ENCODE results near the gene LRRC66.
A peak's percentile ranks its signal among the peaks of the same experiment; 100 is the strongest.

Gene LRRC66

GRCh38 chr4:52049266-52049665 is 29.1 kb upstream of the LRRC66 start:
- H3K4me1 ChIP-seq (ENCODE audit: control insufficient read depth in 5 of 5, insufficient read depth in 5 of 5, low read length in 5 of 5), result peaks cover 0 to 21% (median 18%) of the 10 kb centered on the region in 5 donors
- H3K36me3 ChIP-seq (ENCODE audit: control insufficient read depth in 5 of 5, insufficient read depth in 5 of 5, low read length in 5 of 5), result no peaks in the 10 kb centered on the region
- no peaks in the 10 kb centered on the region for H3K9me3 ChIP-seq (ENCODE audit: control insufficient read depth in 5 of 5, low read length in 5 of 5)
- no peak overlapping the region for H3K27ac ChIP-seq (ENCODE audit: low read depth, low read length)
- H3K27me3 ChIP-seq (ENCODE audit: control insufficient read depth in 5 of 5, insufficient read depth in 4 of 5, low read length in 5 of 5), result peaks cover 0 to 5% (median 3%) of the 10 kb centered on the region in 5 donors
- no peak overlapping the region for H3K9ac ChIP-seq (ENCODE audit: low read length in 5 of 5)
- no peak overlapping the region for H3K4me3 ChIP-seq (ENCODE audit: low read depth in 1 of 5, low read length in 5 of 5)

DNA sequence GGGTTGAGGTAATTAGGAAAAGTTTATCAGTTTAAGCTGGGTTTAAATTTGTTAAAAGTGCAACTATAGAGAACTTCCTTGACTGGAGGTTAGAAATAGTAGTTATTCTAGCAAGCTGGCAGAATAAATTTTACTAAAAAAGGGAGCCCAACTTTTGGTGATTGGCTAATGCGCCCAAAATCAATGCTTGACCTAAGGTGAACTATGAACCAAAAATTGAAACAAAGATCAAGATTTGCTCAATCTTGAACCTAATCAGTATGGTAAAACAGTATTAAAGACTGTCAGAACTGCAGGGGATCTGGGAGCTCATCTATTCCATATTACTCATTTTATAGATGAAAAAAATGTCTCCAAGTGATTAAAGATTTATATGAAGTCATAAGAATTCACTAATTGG is 24.9 kb upstream of the LRRC66 start:
- no peaks in the 10 kb centered on the region for H3K36me3 ChIP-seq (ENCODE audit: control insufficient read depth in 5 of 5, insufficient read depth in 5 of 5, low read length in 5 of 5)
- no peaks in the 10 kb centered on the region for H3K9me3 ChIP-seq (ENCODE audit: control insufficient read depth in 5 of 5, low read length in 5 of 5)
- no peaks in the 10 kb centered on the region for H3K4me1 ChIP-seq (ENCODE audit: control insufficient read depth in 5 of 5, insufficient read depth in 5 of 5, low read length in 5 of 5)
- H3K9ac ChIP-seq (ENCODE audit: low read length in 5 of 5), result no peak overlapping the region
- H3K4me3 ChIP-seq (ENCODE audit: low read depth in 1 of 5, low read length in 5 of 5), result no peak overlapping the region
- H3K27ac ChIP-seq (ENCODE audit: low read depth, low read length), result no peak overlapping the region
- H3K27me3 ChIP-seq (ENCODE audit: control insufficient read depth in 5 of 5, insufficient read depth in 4 of 5, low read length in 5 of 5), result peaks cover 0 to 3% (median 3%) of the 10 kb centered on the region in 5 donors

- no peaks in the 10 kb centered on the region for H3K27me3 ChIP-seq (ENCODE audit: control insufficient read depth in 5 of 5, insufficient read depth in 4 of 5, low read length in 5 of 5)
- H3K36me3 ChIP-seq (ENCODE audit: control insufficient read depth in 5 of 5, insufficient read depth in 5 of 5, low read length in 5 of 5), result peaks cover 0 to 2% (median 0%) of the 10 kb centered on the region in 5 donors
- H3K9ac ChIP-seq (ENCODE audit: low read length in 5 of 5), result peak within 1 kb of the TSS in 4 of 5 donors; percentile 55 to 75 (median 65)
- no peaks in the 10 kb centered on the region for H3K9me3 ChIP-seq (ENCODE audit: control insufficient read depth in 5 of 5, low read length in 5 of 5)
- peaks cover 0 to 29% (median 27%) of the 10 kb centered on the region in 5 donors for H3K4me1 ChIP-seq (ENCODE audit: control insufficient read depth in 5 of 5, insufficient read depth in 5 of 5, low read length in 5 of 5)
- peak within 1 kb of the TSS; percentile 76 to 88 (median 80) for H3K4me3 ChIP-seq (ENCODE audit: low read depth in 1 of 5, low read length in 5 of 5)
- no peak within 1 kb of the TSS for H3K27ac ChIP-seq (ENCODE audit: low read depth, low read length)
These were observed 18.1 kb upstream of the LRRC66 start, which contains the start of gene SGCB for GRCh38 chr4:52038103-52038912. TSS of gene SGCB (minus strand) at chr4:52038299. CDS start at chr4:52038259, 40 bp downstream.

GRCh38 chr4:52037689-52038102 is 17.5 kb upstream of the LRRC66 start:
- Histone ChIP-seq H3K27ac (ENCODE audit: low read depth, low read length) (no peak overlapping the region), H3K27me3 (ENCODE audit: control insufficient read depth in 5 of 5, insufficient read depth in 4 of 5, low read length in 5 of 5) (no peaks in the 10 kb centered on the region), H3K4me3 (ENCODE audit: low read depth in 1 of 5, low read length in 5 of 5) (peak overlapping the region; percentile 76 to 88 (median 78)), H3K9ac (ENCODE audit: low read length in 5 of 5) (peak overlapping the region in 4 of 5 donors; percentile 55 to 75 (median 65)), H3K9me3 (ENCODE audit: control insufficient read depth in 5 of 5, low read length in 5 of 5) (no peaks in the 10 kb centered on the region), H3K4me1 (ENCODE audit: control insufficient read depth in 5 of 5, insufficient read depth in 5 of 5, low read length in 5 of 5) (peaks cover 0 to 29% (median 27%) of the 10 kb centered on the region in 5 donors), H3K36me3 (ENCODE audit: control insufficient read depth in 5 of 5, insufficient read depth in 5 of 5, low read length in 5 of 5) (peaks cover 0 to 3% (median 0%) of the 10 kb centered on the region in 5 donors)

DNA sequence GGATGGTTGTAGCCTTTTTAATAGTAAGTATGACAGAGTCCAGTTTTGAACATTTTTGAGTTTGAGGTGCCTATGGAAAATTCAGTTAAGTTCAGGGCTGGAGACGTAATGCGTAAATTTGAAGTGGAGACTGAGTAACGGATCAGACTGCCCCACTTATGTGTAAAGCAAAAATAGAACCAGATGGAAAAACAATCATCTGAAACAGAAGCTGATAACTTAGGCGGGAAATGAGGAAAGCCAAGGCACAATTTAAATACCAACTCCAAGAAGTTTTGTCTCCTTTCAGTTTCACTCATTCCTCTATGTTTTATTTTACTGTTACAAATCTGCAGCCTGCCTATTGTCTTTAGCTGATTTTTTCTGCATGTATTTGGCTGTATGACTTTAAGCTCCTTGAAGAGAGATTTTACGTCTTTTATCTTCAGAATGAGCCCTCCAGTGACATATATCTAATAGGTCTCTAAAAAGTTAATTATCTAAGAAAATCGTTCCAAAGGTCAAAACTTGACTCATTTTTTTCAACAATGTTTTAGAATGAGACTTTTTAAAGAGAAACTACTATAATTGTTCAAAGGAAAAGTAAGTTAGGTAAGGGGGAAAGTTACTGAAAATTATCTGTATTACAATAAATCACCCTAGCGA is 16.8 kb upstream of the LRRC66 start:
- Histone ChIP-seq H3K36me3 (ENCODE audit: control insufficient read depth in 5 of 5, insufficient read depth in 5 of 5, low read length in 5 of 5) (peaks cover 0 to 4% (median 2%) of the 10 kb centered on the region in 5 donors), H3K27me3 (ENCODE audit: control insufficient read depth in 5 of 5, insufficient read depth in 4 of 5, low read length in 5 of 5) (no peaks in the 10 kb centered on the region), H3K27ac (ENCODE audit: low read depth, low read length) (no peak overlapping the region), H3K4me3 (ENCODE audit: low read depth in 1 of 5, low read length in 5 of 5) (peak overlapping the region; percentile 76 to 88 (median 78)), H3K9me3 (ENCODE audit: control insufficient read depth in 5 of 5, low read length in 5 of 5) (no peaks in the 10 kb centered on the region), H3K4me1 (ENCODE audit: control insufficient read depth in 5 of 5, insufficient read depth in 5 of 5, low read length in 5 of 5) (peaks cover 0 to 29% (median 27%) of the 10 kb centered on the region in 5 donors), H3K9ac (ENCODE audit: low read length in 5 of 5) (peak overlapping the region in 3 of 5 donors; percentile 55 to 75 (median 68))

DNA sequence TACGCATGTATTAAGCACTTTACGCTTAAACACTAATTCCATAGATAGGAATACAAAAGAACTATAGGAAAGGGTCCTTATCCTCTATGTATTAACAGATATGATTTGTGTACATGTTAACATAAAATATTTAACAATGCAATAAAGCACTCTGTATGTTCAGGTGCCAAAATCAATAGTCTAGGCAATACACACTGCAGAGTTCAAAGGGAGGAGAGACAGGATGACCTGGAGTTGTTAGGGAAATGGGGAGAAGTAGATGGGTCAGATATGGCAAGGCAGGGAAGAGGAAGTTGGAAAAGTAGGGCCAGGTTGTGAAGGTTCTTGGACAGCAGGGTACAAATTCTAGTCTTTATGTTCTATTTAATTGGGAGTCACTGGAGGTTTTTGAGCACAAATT is 15.0 kb upstream of the LRRC66 start:
- peaks cover 2 to 8% (median 4%) of the 10 kb centered on the region in 5 donors for H3K36me3 ChIP-seq (ENCODE audit: control insufficient read depth in 5 of 5, insufficient read depth in 5 of 5, low read length in 5 of 5)
- H3K4me3 ChIP-seq (ENCODE audit: low read depth in 1 of 5, low read length in 5 of 5), result no peak overlapping the region
- no peaks in the 10 kb centered on the region for H3K9me3 ChIP-seq (ENCODE audit: control insufficient read depth in 5 of 5, low read length in 5 of 5)
- no peak overlapping the region for H3K9ac ChIP-seq (ENCODE audit: low read length in 5 of 5)
- no peak overlapping the region for H3K27ac ChIP-seq (ENCODE audit: low read depth, low read length)
- peaks cover 0 to 29% (median 27%) of the 10 kb centered on the region in 5 donors for H3K4me1 ChIP-seq (ENCODE audit: control insufficient read depth in 5 of 5, insufficient read depth in 5 of 5, low read length in 5 of 5)
- no peaks in the 10 kb centered on the region for H3K27me3 ChIP-seq (ENCODE audit: control insufficient read depth in 5 of 5, insufficient read depth in 4 of 5, low read length in 5 of 5)

DNA sequence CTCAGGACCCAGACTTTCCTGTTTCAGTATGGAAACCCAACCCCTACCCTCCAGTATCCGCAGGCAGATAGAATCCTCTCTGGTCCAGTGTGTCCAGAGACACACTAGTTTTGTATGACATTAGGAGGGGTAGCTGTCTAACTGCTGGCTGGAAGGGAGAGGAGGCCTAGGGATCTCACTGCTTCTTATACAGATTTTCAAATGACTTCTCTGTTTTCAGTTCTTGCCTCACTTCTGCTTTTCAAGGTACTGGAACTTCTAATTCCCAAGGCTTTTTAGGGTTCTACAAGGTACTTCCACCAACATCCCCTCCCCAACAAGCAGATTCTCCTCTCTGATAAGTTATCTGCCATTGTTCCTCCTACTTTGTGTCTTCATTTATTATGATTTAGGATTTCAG is 11.8 kb upstream of the LRRC66 start:
- Histone ChIP-seq H3K9ac (ENCODE audit: low read length in 5 of 5) (no peak overlapping the region), H3K9me3 (ENCODE audit: control insufficient read depth in 5 of 5, low read length in 5 of 5) (no peaks in the 10 kb centered on the region), H3K36me3 (ENCODE audit: control insufficient read depth in 5 of 5, insufficient read depth in 5 of 5, low read length in 5 of 5) (peaks cover 8 to 22% (median 12%) of the 10 kb centered on the region in 5 donors), H3K4me3 (ENCODE audit: low read depth in 1 of 5, low read length in 5 of 5) (no peak overlapping the region), H3K27me3 (ENCODE audit: control insufficient read depth in 5 of 5, insufficient read depth in 4 of 5, low read length in 5 of 5) (no peaks in the 10 kb centered on the region), H3K4me1 (ENCODE audit: control insufficient read depth in 5 of 5, insufficient read depth in 5 of 5, low read length in 5 of 5) (peaks cover 0 to 16% (median 15%) of the 10 kb centered on the region in 5 donors), H3K27ac (ENCODE audit: low read depth, low read length) (no peak overlapping the region)

GRCh38 chr4:52028970-52029369 is 8.8 kb upstream of the LRRC66 start:
- no peaks in the 10 kb centered on the region for H3K27me3 ChIP-seq (ENCODE audit: control insufficient read depth in 5 of 5, insufficient read depth in 4 of 5, low read length in 5 of 5)
- peak overlapping the region; percentile 18 for H3K27ac ChIP-seq (ENCODE audit: low read depth, low read length)
- no peak overlapping the region for H3K4me3 ChIP-seq (ENCODE audit: low read depth in 1 of 5, low read length in 5 of 5)
- peaks cover 0 to 3% (median 3%) of the 10 kb centered on the region in 5 donors for H3K4me1 ChIP-seq (ENCODE audit: control insufficient read depth in 5 of 5, insufficient read depth in 5 of 5, low read length in 5 of 5)
- H3K9ac ChIP-seq (ENCODE audit: low read length in 5 of 5), result no peak overlapping the region
- no peaks in the 10 kb centered on the region for H3K9me3 ChIP-seq (ENCODE audit: control insufficient read depth in 5 of 5, low read length in 5 of 5)
- peaks cover 15 to 33% (median 20%) of the 10 kb centered on the region in 5 donors for H3K36me3 ChIP-seq (ENCODE audit: control insufficient read depth in 5 of 5, insufficient read depth in 5 of 5, low read length in 5 of 5)

GRCh38 chr4:52017814-52018213 is 2.3 kb downstream of the LRRC66 start:
- Histone ChIP-seq H3K4me1 (ENCODE audit: control insufficient read depth in 5 of 5, insufficient read depth in 5 of 5, low read length in 5 of 5) (peaks cover 0 to 7% (median 0%) of the 10 kb centered on the region in 5 donors), H3K36me3 (ENCODE audit: control insufficient read depth in 5 of 5, insufficient read depth in 5 of 5, low read length in 5 of 5) (peaks cover 4 to 9% (median 7%) of the 10 kb centered on the region in 5 donors), H3K27me3 (ENCODE audit: control insufficient read depth in 5 of 5, insufficient read depth in 4 of 5, low read length in 5 of 5) (no peaks in the 10 kb centered on the region), H3K4me3 (ENCODE audit: low read depth in 1 of 5, low read length in 5 of 5) (no peak overlapping the region), H3K27ac (ENCODE audit: low read depth, low read length) (no peak overlapping the region), H3K9ac (ENCODE audit: low read length in 5 of 5) (no peak overlapping the region), H3K9me3 (ENCODE audit: control insufficient read depth in 5 of 5, low read length in 5 of 5) (no peaks in the 10 kb centered on the region)

- Histone ChIP-seq H3K36me3 (ENCODE audit: control insufficient read depth in 5 of 5, insufficient read depth in 5 of 5, low read length in 5 of 5) (peaks cover 0 to 5% (median 4%) of the 10 kb centered on the region in 5 donors), H3K9me3 (ENCODE audit: control insufficient read depth in 5 of 5, low read length in 5 of 5) (no peaks in the 10 kb centered on the region), H3K4me3 (ENCODE audit: low read depth in 1 of 5, low read length in 5 of 5) (no peak overlapping the region), H3K27me3 (ENCODE audit: control insufficient read depth in 5 of 5, insufficient read depth in 4 of 5, low read length in 5 of 5) (no peaks in the 10 kb centered on the region), H3K4me1 (ENCODE audit: control insufficient read depth in 5 of 5, insufficient read depth in 5 of 5, low read length in 5 of 5) (peaks cover 0 to 7% (median 0%) of the 10 kb centered on the region in 5 donors), H3K9ac (ENCODE audit: low read length in 5 of 5) (no peak overlapping the region), H3K27ac (ENCODE audit: low read depth, low read length) (no peak overlapping the region)
These were observed 3.2 kb downstream of the LRRC66 start for GRCh38 chr4:52016981-52017380.

Data from subcutaneous abdominal adipose tissue (tissue), 5 donors.